Ascending aorta (tissue), 2 donors: ENCODE data around the gene PRR14. TPM values are rescaled to one million over a fixed set of nuclear protein-coding genes. Genes with fewer than 3 reads are reported as not detected.

Experiments used
- DNase-seq, 2 donors: peaks; one replicate each; pipeline ENCODE4 v3.0.0-alpha.2; 2019; ENCODE audit warnings: low spot score in 2 of 2
- H3K27ac ChIP-seq, 2 donors: fragments of 200-600 bp; sonication (generic); one replicate each; pipeline ENCODE4 v1.5.1; 2016 to 2017; ENCODE audit warnings: mild to moderate bottlenecking in 1 of 2
- H3K27me3 ChIP-seq: fragments of 200-600 bp; sonication (generic); one replicate; pipeline ENCODE4 v1.5.1; 2017
- H3K36me3 ChIP-seq, 2 donors: fragments of 200-600 bp; sonication (generic); one replicate each; pipeline ENCODE4 v1.5.1; 2016
- H3K4me1 ChIP-seq, 2 donors: fragments of 200-600 bp; sonication (generic); one replicate each; pipeline ENCODE4 v1.5.1; 2016 to 2017; ENCODE audit warnings: mild to moderate bottlenecking in 1 of 2
- H3K4me3 ChIP-seq, 2 donors: fragments of 200-600 bp; sonication (generic); one replicate each; pipeline ENCODE4 v1.5.1; 2016 to 2017; ENCODE audit warnings: mild to moderate bottlenecking in 1 of 2
- H3K9me3 ChIP-seq, 2 donors: fragments of 200-600 bp; sonication (generic); one replicate each; pipeline ENCODE4 v1.5.1; 2016
- intact Hi-C: fragments of 100-400 bp; cut with DNase I; formaldehyde crosslinking; loops from one replicate; pipeline ENCODE4 v1.15.1; 2023
- total RNA-seq: library from RNA; depleted of rRNA; stranded (reverse); fragments of >200 nt; gene quantifications from one replicate; pipeline ENCODE4 v1.1.0, GENCODE V29; 2016
- TF ChIP-seq, protein P1 (sequence below), 3 experiments: fragments of 200-600 bp in 2 of 3; fragments of 450-650 bp in 1 of 3; sonication (generic) in 2 of 3; IDR thresholded peaks; one replicate each; pipeline ENCODE4 v1.5.1; 2016 to 2019; ENCODE audit warnings: antibody characterized with exemption in 3 of 3, mild to moderate bottlenecking in 1 of 3, moderate library complexity in 1 of 3

The PRR14 gene
- total RNA-seq, 1 donor from 2014 or later: 124 TPM

DNA sequence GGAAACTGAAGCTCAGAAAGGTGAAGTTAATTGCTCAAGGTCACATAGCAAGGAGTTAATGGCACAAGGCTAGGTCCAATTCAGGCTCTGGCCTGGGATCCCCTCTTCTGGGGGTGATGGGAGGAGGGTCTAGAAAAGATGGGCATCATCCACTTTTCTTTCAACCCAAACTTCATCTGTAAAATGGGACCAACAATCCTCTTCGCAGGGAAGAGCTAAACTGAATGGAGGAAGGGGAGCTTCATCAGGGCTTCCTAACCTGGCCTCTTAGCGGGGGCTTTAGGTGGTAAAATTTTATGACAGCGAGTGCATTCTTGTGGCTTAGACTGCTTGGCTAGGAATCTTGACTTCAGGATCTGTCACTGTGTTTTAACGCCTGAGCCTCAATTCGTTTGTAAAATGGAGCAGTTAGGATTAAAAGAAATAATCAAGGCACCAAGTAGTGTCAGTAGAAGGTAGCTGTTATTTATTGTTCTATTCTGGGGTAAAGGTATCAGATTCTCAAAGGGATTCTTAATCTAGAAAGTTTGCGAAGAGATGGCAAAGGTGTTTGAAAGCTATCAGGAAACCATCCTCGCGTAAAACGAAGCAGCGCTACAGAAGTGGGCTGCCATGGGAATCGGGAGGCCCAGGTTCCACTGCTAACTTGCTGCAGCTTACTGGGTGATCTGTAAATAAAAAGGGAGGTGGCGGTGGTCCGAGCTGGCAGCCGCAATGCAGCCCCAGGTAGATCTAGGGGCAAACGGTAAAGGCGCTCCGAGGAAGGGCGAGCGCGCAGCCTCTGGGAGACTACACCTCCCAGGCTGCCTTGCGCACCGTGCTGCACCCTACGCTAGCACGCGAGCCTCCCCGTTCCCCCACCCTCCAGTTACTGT lies 46.7 kb downstream of the PRR14 start:
- H3K27me3 ChIP-seq: no peaks in the 10 kb centered on the region
- TF ChIP-seq, protein P1, sequence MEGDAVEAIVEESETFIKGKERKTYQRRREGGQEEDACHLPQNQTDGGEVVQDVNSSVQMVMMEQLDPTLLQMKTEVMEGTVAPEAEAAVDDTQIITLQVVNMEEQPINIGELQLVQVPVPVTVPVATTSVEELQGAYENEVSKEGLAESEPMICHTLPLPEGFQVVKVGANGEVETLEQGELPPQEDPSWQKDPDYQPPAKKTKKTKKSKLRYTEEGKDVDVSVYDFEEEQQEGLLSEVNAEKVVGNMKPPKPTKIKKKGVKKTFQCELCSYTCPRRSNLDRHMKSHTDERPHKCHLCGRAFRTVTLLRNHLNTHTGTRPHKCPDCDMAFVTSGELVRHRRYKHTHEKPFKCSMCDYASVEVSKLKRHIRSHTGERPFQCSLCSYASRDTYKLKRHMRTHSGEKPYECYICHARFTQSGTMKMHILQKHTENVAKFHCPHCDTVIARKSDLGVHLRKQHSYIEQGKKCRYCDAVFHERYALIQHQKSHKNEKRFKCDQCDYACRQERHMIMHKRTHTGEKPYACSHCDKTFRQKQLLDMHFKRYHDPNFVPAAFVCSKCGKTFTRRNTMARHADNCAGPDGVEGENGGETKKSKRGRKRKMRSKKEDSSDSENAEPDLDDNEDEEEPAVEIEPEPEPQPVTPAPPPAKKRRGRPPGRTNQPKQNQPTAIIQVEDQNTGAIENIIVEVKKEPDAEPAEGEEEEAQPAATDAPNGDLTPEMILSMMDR (IDR thresholded peaks at IDR 0.05): no peak
- H3K4me1 ChIP-seq: peaks cover 8 to 16% of the 10 kb centered on the region in 2 donors
- H3K27ac ChIP-seq: peak overlapping the region; percentile 97 to 100
- H3K4me3 ChIP-seq: peak overlapping the region; percentile 89 to 90
- H3K36me3 ChIP-seq: peaks cover 22 to 24% of the 10 kb centered on the region in 2 donors
- intact Hi-C loops: loop anchor here (1.0 to 2.0 kb wide), 6 partner anchors 39 to 199 kb away; partner anchors contain the start of genes CFAP119, CTF1, FBRS and RNF40
- DNase-seq: no peak
- no peaks in the 10 kb centered on the region for H3K9me3 ChIP-seq

DNA sequence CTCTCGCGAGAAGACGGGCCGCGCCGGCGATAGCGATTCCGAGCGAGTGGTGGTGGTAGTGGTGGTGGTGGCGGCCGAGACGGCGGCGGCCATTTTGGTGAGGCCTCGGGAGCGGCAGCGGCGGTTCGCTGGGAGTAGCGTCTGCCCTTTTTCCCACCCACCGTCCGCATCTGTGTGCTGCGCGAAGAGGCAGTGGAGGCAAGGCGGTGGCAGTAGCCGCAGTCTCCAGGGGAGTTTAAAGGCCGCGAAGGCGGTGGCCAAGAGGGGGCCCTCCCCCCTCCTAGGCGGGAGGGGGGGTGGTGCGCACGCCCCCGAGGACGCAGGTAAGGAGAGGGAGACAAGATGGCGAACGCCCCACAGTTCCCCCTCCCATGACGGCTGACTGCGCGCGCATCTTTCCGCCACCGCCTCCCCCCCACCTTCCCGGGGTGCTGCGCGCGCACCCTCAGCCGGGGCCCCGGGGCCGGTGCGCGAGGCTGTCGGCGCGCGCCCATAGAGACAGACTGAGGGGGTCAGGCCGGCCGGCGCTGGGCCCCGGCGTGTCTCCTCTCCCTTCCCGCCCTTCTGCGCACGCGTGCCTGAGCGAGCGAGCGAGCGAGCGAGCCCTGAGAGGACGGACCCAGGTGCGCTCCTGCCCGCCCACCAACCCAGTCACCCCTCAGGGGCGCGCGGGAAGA lies 47.5 kb downstream of the PRR14 start:
- peak overlapping the region; percentile 97 to 100 for H3K27ac ChIP-seq
- peak; percentile 94 to 99 for DNase-seq
- H3K9me3 ChIP-seq: no peaks in the 10 kb centered on the region
- H3K4me3 ChIP-seq: peak overlapping the region; percentile 89 to 90
- intact Hi-C loops: loop anchor here (1.0 to 2.0 kb wide), 6 partner anchors 40 to 199 kb away; partner anchors contain the start of genes CFAP119, CTF1, FBRS and RNF40
- TF ChIP-seq, protein P1 (IDR thresholded peaks at IDR 0.05): no peak
- peaks cover 8 to 16% of the 10 kb centered on the region in 2 donors for H3K4me1 ChIP-seq
- H3K27me3 ChIP-seq: no peaks in the 10 kb centered on the region
- peaks cover 29 to 31% of the 10 kb centered on the region in 2 donors for H3K36me3 ChIP-seq

DNA sequence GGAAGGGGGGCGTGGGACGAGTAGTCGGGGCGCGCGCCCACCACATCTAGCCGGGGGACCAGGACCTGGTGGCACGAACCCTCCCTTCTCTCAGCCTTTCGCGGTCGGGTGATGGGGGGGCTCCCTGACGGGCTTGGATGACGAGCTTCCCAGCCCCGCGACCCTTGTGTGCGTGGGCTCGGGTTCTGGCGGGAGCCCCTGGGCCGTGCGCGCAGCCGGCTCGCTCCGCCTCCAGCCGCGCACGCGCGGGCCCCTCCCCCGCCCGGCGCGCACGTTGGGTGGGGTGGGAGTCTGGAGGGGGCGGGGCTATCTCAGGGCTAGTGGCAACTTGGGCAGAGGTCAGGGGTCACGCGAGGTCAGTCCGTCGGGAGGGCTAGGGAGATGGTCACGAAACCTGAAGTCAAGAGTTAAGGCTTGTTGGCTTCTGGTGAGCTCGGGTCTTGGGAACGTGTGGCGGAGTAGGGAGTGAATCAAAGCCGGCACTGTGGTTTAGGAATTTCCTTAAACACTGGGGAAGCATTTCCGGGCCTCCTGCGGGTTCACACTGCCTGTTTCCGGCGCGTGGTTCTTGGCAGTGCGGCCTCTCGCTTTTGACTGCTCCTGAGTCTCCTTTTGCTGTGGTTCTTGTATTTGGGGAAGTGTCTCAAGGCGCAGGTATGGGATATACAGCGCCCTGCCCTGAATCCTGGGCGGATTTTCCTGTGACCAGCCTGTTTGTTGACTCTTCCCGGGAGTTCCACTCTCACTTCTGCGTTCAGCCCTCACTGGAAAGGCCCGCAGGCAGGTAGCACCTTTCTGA lies 48.3 kb downstream of the PRR14 start, which contains the start of gene SRCAP:
SRCAP (plus strand) TSS at position 356 of the 799 bp plus-strand sequence. CDS start 1,654 bp downstream, outside the sequence.
- intact Hi-C loops: loop anchor here (1.0 to 2.0 kb wide), 7 partner anchors 41 to 198 kb away; partner anchors contain the start of genes CFAP119, CTF1, FBRS and PHKG2
- Histone ChIP-seq H3K27ac (peak within 1 kb of the TSS; percentile 97 to 100), H3K9me3 (no peaks in the 10 kb centered on the region), H3K4me3 (peak within 1 kb of the TSS; percentile 89 to 90), H3K4me1 (peaks cover 8 to 12% of the 10 kb centered on the region in 2 donors), H3K27me3 (no peaks in the 10 kb centered on the region), H3K36me3 (peaks cover 36 to 39% of the 10 kb centered on the region in 2 donors)
- peak; percentile 63 to 93 for DNase-seq
- TF ChIP-seq, protein P1 (IDR thresholded peaks at IDR 0.05): no peak

DNA sequence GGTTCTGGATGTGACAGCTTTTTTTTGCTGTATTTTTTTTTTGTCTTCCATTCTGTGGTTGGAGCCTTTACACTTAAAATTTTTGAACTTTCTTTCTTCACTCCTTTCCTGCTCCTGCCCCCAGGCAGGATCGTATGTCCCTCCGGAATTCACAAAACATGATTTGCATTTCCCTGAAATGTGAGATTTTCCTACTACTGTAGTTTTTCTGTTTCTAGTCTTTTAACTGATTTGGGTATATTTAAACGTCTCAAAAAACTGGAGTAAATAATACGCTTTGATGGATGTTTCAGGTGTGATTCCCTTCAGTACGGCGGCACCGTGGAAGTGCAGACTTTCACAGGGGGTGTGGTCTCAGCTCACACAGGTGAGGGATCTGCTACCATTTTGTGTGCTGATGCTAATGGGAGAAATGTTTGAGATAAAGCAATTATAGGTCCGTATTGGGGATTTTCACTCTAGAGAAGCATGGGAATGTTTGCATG lies 48.9 kb downstream of the PRR14 start:
- Histone ChIP-seq H3K27me3 (no peaks in the 10 kb centered on the region), H3K36me3 (peaks cover 43 to 45% of the 10 kb centered on the region in 2 donors), H3K27ac (peak overlapping the region; percentile 97 to 100), H3K4me1 (peaks cover 8 to 12% of the 10 kb centered on the region in 2 donors), H3K4me3 (peak overlapping the region; percentile 89 to 90), H3K9me3 (no peaks in the 10 kb centered on the region)
- TF ChIP-seq, protein P1 (IDR thresholded peaks at IDR 0.05): no peak
- no peak for DNase-seq
- intact Hi-C loops: loop anchor here (1.0 to 2.0 kb wide), 3 partner anchors 49 to 197 kb away; partner anchors contain the start of genes CTF1, PHKG2 and ZNF768
